COR-L47 (cell line): Measurements from ENCODE around the gene SLC13A5.

ENCODE experiments used
- DNase-seq: peaks from one replicate; lab custom pipeline; 2025; lab: John Stamatoyannopoulos, UW

The SLC13A5 gene

DNA sequence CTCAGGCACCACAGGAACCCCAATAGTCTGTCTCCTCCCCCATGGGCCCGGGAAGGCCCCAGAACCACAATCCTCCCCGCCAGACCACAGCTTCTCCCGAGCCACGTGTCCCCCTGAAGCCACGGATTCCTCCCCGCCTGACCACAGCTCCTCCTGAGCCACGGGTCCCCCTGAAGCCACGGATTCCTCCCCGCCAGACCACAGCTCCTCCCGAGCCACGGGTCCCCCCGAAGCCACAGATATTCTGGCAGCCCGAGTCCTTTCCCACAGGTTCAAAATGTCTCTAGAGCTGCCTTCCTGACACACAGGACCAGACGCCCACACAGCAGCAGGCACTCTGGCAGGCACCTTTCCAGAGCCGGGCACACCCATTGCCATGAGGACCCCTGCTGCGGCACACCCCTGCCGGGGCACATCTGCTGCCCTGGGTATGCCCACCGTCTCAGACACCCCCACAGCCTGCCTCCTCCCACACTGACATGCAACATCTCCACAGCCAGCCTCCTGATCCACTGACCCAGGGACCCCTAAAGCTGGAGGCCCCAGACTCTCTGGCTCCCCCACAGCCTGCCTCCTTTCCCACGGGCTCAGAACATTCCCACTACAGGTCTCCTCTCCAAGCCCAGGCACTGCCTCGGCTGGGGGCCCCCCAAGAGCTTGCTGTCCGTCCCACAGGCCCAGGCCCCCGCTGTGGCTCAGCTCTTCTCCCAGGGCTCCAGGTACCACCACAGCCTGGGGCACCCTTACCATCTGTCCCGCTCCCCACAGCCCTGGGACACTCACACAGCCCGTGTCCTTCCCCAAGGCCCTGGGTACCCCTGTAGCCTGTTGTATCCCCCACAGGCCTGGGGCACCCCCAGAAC lies 74.9 kb downstream of the SLC13A5 start:
- no peak for DNase-seq

DNA sequence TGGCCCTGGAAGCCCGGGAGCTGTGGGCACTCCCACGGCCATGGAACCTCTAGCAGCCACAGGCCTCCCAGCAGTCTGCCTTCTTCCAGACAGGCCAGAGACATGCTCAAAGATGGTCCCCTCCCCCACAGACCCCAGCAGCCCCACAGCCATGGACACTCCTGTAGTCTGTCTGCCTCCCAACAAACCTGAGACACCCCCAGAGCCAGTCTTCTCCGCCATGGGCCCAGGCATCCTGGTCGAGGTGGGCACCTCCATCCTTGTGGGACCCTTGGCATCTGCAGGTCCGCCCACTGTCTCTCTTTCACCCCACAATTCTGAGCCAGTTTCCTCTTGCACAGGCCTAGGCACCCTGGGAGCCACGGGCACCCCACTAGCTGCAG lies 75.7 kb downstream of the SLC13A5 start:
- no peak for DNase-seq

DNA sequence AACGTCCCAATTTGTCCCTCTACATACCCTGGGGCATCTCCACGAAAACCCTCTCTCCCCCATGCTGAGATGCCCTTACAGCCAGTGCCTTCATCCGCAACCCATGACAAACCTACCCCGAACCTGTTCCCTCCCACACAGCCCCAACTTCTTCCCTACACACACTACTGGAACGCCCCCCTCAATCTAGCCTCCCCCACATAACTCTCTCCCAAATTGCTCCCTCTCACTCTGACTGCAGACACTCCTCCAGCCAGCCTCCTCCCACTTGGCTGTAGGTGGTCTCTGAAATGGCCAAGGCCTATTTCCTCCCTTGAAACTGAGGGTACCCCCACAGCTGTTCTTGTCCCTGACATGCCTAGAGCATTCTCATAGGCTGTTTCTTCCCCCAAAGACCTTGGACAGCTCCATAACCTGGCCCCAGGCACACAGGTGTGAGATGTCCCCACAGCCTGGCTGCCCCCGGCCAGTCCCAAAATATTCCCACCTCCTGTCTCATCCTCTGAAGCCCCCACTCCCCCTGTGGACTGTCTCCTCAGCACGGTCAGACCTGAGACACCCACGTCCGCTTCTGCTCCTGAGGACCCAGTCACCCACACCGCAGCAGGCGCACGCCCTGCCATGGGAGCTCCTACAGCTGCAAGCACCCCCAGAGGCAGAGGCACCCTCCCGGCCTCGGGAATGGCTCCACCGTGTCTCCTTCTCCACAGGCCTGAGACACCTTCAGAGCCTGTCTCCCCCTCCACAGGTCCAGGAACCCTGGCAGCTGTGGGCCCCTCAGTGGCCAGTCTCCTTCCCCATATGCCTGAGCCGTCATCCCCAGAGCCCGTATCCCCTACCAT lies 76.3 kb downstream of the SLC13A5 start:
- no peak for DNase-seq

- DNase-seq: no peak
Measured at GRCh38 chr17:6636105-6636504, 77.1 kb downstream of the SLC13A5 start.
